Activated CD8-positive, alpha-beta memory T cell treated with anti-CD3 and anti-CD28 coated beads, Interleukin-2, amount 50 U/mL, for 24 hours (primary cell): ENCODE measurements around the gene DEFB132.
"Not testable (repeated sequence)": the region's sequence is repeated elsewhere in the genome, so short reads cannot be mapped to it uniquely, and the experiment has no call there.

Experiments used
- DNase-seq: peaks from one replicate; pipeline ENCODE4 v3.0.0-alpha.2; 2020; ENCODE audit errors: extremely low read depth

The DEFB132 gene

GRCh38 chr20:257419-257818, at the start of gene DEFB132:
Gene DEFB132 (plus strand): TSS chr20:257724. CDS start chr20:257779, 55 bp downstream.
- no peak for DNase-seq

GRCh38 chr20:208942-209566, 48.5 kb upstream of the DEFB132 start:
- DNase-seq: no peak

GRCh38 chr20:210809-211502, 46.6 kb upstream of the DEFB132 start:
- DNase-seq: no peak

- no peak for DNase-seq
Measured at GRCh38 chr20:214383-214782, 43.1 kb upstream of the DEFB132 start.

GRCh38 chr20:215796-216195, 41.7 kb upstream of the DEFB132 start:
- DNase-seq: no peak

GRCh38 chr20:217266-217665, 40.3 kb upstream of the DEFB132 start:
- no peak for DNase-seq

- no peak for DNase-seq
Measured at GRCh38 chr20:219290-220115, 38.0 kb upstream of the DEFB132 start.

- no peak for DNase-seq
Measured at GRCh38 chr20:221258-221830, 36.2 kb upstream of the DEFB132 start.

GRCh38 chr20:225879-226278, 31.6 kb upstream of the DEFB132 start:
- DNase-seq: not testable (repeated sequence)

- DNase-seq: no peak
Measured at GRCh38 chr20:226958-227357, 30.6 kb upstream of the DEFB132 start, which contains the start of gene DEFB129. Gene DEFB129 (plus strand): TSS chr20:227258. CDS start chr20:227289, 31 bp downstream.

- DNase-seq: no peak
Measured at GRCh38 chr20:227439-228105, 30.0 kb upstream of the DEFB132 start.

- no peak for DNase-seq
Measured at GRCh38 chr20:235891-236290, 21.6 kb upstream of the DEFB132 start.

- no peak for DNase-seq
Measured at GRCh38 chr20:237489-237888, 20.0 kb upstream of the DEFB132 start.

- DNase-seq: no peak
Measured at GRCh38 chr20:237929-238328, 19.6 kb upstream of the DEFB132 start.

GRCh38 chr20:242905-243304, 14.6 kb upstream of the DEFB132 start:
- DNase-seq: no peak

- no peak for DNase-seq
Measured at GRCh38 chr20:251354-251753, 6.2 kb upstream of the DEFB132 start.

GRCh38 chr20:252801-253200, 4.7 kb upstream of the DEFB132 start:
- DNase-seq: no peak

GRCh38 chr20:253447-253846, 4.1 kb upstream of the DEFB132 start:
- DNase-seq: not testable (repeated sequence)

GRCh38 chr20:258269-258858, 840 bp downstream of the DEFB132 start:
- DNase-seq: no peak

GRCh38 chr20:258963-259362, 1.4 kb downstream of the DEFB132 start:
- no peak for DNase-seq

GRCh38 chr20:259981-260380, 2.5 kb downstream of the DEFB132 start:
- DNase-seq: no peak
